GM19468 (cell line): ENCODE measurements around the gene TMC4.
"Not testable (repeated sequence)": the region's sequence is repeated elsewhere in the genome, so short reads cannot be mapped to it uniquely, and the experiment has no call there.

Experiments
- ATAC-seq: cut with Tn5 transposase; IDR thresholded peaks from one replicate; pipeline ENCODE4 v1.9.1; 2021; ENCODE audit warnings: mild to moderate bottlenecking, moderate library complexity, moderate number of reproducible peaks; ENCODE audit not compliant: unreplicated experiment; ENCODE audit errors: extremely low read depth

TMC4 gene

DNA sequence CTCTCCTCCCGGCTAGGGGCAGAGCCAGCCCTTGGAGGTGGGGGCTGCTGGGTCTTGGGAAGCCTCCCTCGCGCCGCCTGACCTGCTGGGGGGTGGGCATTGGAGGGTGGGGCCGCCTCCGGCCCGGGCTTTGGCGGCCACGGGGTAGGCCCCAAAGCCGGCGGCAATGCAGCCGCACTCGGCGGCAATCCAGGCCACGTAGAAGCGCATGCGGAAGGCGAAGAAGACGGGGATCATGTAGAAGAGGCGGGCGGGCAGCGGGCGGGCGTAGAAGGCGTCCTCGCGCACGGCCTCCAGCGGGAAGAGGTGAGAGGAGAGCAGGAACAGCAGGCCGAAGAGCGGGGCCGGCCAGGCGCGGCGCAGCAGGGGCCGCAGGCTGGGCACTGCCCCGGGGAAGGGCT lies 7.7 kb upstream of the TMC4 start:
- no peak for ATAC-seq

DNA sequence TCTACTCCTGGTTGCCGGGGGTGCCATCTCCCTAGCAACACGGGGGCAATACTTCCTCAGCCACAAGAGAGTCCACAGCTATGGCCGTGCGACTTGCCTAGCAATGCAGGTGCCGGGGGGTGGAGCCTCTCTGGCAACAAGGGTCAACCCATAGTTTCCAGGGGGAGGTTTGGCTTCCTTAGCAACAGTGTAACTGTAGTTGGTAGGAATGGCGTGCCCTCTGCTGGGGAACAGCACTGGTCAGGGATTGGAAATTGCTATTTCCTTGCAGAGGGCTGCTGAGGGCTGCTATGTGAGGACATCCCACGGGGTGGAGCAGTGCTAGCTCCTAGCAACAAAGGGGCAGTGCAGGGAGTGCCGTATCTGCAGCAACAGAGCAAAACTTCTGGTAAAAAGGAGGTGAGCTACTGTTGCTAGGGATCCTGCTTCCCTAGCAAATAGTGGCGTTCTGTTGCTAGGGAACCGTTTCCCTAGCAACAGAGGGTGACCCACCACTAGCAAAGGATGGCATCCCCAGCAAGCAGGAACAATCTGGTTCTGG lies 7.0 kb upstream of the TMC4 start:
- ATAC-seq, result no peak

DNA sequence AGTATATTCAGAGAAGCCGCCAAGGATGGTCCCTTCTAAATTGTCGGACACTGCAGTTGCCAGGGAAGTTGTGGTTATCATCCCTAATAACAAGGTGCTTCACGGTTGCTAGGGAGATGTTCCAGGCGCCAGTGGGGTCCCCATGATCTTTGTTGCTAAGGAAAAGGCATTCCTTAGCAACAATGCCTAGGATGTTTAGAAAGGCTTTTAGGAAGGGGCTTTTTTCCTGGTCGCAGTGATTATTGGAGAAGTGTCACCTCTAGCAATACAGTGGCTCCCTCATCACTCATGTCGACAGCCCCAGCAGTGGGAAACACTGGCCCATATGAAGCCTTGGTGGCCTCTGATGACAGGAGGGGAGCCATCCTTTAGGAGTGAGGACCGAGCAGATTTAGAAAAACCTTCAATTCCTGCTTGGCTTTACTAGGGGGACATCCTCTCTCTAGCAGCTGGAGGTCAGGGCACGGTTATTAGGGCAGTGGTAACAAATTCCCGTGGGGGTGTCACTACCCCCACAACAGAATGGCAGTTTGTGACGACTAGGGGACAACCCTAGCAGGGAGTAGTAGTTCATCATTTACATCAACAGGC lies 6.4 kb upstream of the TMC4 start:
- no peak for ATAC-seq

DNA sequence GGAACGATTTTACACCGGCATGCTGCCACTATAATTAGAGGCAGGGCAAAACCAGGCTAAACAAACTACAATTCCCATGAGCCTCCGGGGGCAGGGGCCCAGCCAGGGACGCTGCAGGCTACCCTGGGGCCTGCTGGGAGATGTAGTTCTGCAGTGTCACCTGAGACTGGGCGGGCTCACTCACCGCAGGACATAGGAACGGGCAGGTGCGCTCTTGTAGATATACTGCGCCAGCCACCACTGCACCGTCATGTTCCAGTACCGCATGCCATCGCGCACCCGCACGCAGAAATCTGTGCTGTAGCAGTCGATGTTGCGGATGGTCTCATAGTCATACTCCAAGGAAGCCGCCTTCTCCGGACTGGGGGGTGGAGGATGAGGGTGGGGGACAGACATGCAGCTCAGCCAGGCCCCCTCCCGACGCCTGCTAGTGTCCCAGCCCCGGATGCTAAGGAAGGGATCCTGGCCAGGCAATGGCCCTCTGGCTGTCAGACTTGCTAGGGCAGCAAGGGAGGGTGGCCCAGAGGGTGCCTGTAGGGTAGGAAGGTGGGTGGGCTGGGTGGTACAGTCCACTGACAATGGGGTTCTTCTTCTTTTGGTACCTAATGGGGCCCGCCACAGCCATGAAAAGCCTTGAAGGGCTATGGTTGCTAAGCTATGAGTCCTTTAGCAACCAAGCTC lies 5.8 kb upstream of the TMC4 start:
- no peak for ATAC-seq

DNA sequence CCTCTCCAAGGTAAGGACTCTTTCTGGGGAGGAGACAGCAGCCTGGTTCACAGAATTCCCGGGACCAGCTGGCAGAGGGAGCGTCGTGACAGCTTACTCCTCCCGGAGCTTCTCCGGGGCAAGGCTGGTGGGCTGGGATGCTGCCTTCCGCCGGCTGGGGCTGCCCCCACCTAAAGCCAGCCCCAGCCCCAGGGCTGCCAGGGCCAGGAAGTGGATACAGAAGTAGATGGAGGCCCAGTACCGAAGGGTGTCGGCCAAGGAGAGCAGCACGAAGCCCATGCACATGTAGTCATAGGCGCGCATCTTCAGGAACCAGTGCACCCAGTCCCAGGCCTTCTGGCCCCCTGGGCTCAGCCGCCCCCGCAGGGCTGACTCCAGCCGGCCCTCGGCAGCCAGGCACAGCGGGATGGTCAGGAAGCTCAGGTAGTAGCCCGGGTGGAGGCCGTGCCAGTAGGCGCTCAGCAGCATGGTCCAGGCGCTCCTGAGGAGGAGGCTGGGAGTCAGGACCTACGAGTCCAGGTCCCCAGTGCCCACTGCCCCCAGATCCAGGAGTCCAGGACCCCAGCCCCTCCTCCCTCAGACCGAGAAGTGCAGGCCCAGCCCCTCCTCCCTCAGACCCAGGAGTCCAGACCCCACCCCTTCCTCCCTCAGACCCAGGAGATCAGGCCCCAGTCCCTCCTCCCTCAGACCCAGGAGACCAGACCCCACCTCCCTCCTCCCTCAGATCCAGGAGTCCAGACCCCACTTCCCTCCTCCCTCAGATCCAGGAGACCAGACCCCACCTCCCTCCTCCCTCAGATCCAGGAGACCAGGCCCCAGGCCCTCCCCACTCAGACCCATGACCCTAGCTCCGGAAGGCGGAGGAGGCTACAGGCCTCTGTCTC lies 1.2 kb upstream of the TMC4 start:
- ATAC-seq, result no peak

DNA sequence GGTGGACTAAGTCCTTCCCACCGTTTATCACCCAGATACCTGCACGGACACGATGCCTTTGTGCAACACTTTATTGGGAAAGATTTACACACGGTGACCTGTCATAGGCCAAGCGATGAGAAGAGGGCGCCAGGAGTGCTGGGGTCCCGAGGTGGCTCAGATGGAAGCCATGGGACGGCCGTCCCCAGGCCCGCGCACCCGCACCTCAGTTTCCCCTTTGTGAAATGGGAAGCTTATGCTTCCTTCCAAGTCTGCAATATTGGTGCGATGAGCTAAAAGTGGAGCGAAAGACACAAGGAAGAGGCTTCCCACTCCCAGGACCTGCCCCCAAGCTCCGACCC lies 369 bp upstream of the TMC4 start:
- ATAC-seq, result no peak

DNA sequence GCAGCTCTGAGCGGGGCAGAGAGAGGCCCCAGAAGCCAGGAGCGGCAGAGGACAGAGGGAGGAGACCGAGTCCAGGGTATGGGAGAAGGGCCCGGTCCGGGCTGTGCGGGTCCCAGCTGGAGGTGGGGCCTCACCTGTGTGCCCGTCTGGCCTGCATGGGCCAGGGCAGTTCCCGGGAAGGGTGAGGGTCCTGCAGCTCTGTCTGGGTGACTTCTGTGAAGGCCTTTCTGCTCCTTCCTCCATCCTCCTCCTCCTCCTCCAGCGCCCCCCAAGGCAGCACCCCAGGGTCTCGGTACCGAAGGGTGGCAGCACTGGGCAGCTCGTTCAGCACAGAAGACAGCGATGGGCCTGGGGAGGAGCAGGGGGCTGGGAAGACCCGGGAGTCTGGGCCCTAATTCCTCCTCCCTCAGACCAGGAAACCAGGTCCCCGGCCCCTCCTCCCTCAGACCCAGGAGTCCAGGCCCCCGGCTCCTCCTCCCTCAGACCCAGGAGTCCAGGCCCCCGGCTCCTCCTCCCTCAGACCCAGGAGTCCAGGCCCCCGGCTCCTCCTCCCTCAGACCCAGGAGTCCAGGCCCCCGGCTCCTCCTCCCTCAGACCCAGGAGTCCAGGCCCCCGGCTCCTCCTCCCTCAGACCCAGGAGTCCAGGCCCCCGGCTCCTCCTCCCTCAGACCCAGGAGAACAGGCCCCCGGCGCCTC lies 1.1 kb downstream of the TMC4 start:
- ATAC-seq, result not testable (repeated sequence)

DNA sequence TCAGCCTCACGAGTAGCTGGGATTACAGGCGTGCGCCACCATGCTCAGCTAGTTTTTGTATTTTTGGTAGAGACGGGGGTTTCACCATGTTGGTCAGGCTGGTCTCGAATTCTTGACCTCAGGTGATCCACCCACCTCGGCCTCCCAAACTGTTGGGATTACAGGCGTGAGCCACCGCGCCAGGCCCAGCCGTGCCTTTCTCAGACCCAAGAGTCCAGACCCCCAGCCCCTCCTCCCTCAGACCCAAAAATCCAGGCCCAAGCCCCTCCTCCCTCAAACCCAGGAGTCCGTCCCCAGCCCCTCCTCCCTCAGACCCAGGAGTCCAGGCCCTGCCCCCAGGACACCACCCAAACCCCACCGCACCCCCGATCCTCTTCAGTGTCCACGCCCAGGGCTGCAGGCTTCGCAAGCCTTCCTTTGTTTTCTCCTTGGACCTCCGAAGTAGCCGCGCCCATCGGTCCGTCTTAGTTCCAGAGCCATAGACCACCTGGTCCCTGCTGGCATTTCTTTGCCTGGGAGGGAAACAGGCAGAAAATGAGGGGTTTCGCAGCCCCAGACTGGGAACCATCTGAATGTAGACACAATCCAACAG lies 3.7 kb downstream of the TMC4 start:
- no peak for ATAC-seq

DNA sequence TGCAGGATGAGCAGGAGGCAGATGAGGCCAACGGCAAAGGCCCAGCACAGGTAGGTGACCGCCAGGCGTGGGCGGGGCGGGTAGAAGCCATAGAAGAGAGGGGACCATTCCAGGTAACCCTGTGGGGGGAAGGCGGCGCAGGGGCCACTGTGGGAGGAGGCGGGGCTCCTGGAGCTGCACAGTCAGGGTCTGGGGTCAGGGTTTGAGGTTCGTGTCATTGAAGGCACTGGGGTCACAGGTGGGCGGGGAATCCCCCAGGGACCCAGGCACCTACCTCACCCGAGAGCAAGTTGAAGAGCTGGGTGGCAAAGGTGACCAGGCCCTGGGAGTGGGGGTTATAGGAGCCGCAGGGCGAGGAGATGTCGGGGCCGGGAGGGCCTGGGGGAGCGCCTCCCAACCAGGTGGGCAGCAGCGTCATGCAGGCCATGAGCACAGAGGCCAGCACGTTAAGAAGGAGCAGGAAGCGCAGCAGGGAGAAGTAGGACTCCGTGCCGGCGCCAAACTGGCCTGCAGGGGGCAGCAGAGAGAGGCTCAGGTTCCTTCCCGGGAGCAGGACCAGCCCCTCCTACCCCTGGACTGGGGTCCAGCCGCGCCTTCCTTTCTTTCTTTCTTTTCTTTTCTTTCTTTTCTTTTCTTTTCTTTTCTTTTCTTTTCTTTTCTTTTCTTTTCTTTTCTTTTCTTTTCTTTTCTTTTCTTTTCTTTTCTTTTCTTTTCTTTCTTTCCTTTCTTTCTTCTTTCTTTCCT lies 4.6 kb downstream of the TMC4 start:
- ATAC-seq, result no peak

DNA sequence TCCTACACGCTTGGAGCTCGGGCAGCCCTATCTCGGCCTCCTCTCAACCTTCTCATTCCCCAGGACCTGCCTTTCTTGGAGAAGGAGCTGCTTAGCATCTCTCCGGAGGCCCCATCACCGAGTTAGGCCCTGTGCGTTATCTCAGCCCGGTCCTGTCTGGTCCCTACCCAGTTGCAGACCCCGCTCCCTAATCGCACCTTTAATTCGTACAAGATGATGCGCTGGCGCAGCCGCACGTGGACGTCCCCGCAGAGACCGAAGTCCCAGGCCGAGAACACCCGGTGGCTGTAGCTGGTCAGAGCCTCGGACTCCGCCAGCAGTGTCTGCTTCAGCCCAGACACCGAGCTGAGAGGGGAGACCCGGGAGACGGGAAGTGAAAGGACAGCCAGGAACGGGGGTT lies 7.7 kb downstream of the TMC4 start:
- no peak for ATAC-seq

DNA sequence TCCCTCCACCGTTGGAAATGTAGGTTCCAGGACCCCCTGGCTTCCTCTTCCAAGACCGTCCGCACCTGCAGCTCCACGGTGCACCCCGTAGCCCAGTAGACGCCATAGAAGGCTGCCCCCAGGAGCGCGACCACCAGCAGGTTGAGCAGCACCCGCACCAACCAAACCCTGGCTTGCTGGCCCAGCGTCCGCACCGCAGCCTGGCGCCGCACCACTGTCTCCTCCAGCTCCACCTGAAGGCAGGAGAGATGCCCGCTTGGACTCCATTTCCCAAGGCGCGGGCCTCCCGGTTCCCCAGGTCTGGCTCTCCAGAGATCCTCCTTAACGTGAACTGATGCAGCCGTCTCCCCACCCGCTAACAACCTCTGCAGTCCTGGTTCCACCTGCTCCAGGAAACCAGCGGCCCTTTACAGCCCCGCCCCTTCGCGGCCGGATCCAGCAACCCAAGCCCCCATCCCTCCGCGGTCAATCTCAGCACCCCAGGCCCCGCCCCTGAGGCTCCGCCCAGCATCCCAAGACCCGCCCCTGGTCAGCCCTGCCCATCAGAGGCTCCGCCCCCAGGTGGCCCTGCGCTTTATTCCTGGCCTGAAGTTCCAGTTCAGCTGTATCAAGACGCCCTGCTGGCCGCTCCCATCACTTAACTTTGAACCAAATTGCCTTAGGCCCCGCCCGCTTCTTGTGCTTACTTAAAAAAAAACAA lies 8.4 kb downstream of the TMC4 start:
- ATAC-seq, result no peak

DNA sequence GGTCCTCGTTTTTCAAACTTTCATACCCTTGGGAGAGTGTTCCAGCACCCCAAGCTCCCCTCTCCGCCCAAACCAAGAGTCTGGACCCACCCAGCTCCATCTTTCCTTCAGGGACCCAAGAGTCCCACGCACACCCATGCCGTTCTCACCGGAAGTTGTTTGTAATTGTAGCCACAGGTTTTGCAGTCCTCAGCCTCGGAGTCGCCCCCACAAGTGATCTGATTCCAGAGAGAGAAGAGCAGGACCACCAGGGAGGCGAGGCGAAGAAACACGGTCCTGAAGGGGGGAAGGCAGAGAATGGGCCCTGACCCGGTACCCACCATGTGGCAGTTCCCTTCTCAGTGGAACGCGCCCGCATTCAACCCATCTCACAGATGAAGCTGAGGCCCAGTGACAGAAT lies 10.1 kb downstream of the TMC4 start:
- no peak for ATAC-seq

DNA sequence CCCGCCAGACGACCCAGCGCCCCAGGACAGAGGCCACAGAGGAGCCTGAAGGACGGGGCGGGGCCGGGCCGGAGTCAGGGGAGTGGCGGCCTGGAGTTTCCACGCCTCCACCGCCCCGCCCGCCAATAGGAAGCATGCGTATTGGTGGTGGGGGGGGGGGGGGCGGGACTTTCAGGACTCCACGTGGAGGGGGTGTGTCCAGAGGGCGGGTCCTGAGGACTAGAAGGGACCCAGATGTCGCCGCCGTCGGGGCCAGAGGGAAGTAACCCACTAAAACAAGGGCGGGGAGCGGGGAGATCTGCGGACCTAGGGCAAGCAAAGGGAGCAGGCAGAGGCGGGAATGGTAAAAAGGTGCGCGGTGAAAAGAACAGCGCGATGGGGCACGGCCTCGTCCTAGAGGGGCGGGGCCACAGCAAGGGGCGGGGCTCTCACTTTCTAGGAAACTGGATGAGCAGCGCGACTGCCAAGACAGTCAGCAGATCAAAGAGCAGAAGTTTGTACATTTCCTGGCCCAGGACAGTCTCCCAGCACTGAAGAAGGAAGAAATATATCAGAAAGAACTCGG lies 10.6 kb downstream of the TMC4 start:
- no peak for ATAC-seq

DNA sequence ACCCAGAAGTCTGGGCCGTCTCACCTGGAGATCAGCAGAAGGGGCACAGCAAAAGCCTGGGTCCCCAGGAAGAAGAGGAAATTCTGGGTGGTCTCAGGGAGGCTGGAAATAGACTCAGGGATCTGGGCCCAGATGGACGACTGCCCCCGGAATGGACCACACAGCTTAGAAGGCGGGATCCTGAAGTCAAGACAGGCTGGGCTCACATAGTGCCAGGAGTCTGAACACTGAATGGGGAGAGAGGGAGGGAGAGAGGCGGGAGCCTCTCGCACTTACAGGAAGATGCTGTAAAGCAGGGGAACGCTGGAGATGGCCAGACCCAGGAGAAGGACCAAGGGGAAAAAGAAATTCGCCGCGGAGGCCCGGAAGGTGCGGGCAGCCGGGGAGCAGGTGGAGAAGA lies 12.1 kb downstream of the TMC4 start:
- no peak for ATAC-seq

DNA sequence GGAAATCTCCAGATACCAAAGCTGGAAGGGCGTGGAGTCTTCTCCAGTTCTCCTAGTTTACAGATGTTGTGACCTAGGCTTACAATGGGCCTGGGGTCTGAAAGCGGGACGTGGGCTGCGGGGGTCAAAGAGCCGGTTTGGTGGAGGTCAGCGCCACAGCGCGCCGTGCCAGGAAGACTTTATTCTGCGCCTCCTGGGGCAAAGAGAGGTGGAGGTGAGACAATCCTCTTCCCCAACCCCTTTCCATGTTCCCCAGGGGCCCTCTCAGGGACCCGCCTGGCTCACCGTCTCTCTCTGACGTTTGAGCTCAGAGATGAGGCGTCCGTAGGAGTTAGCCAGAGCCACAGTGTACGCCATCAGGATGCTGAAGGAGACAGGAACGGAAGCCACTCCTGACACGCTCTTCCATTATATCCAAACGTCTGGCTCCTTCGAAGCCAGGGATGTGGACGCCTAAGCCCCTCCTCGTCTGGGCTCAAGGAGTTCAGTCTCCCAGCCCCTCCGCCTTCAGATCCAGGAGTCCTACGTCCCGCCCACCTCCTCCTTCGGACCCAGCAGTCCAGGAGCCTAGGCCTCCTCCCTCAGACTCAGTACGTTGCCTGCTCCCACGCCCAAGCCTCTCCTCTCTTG lies 12.7 kb downstream of the TMC4 start:
- no peak for ATAC-seq

DNA sequence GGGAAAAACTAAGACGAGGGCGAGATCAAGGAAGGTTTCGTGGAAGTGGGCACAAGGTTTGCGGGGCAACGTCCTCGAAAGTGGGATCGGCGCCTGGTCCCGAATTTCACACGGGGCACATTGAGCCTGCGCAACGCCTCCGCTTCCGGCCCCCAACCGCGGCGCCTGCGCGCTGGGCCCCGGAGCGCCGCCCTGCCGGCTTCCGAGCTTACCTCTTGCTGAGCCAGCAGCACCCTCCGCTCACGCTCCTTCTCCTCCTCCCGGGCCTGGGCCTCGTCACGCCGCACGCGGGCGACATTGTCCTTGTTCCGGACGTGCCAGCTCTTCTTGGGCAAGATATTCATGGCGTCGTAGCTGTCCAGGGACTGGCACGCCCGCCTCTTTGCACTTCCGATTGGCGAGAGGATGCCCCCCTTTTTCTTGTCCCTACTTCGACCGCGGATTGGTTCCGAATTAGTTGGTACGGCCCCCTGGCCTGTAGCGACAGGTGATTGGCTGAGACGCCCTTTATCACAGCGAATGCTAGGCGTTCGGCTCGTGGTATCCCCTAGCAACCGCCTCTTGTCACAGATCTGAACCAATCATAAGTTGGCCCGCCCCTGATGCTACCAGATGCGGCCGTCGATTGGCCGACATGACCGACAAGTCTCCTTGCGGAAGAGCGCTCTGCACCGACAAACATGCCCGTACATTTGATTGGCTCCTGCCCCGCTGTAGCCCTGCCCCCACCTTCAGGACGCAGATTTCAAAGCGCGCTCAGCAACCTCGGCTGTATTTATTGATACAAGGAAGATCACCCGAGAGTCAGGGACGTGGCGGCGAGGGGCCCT lies 13.4 kb downstream of the TMC4 start, which contains the start of gene LENG1:
LENG1 (minus strand) TSS at position 370 of the 830 bp plus-strand sequence; CDS start at position 344, 26 bp downstream.
- peak; percentile 73 for ATAC-seq

DNA sequence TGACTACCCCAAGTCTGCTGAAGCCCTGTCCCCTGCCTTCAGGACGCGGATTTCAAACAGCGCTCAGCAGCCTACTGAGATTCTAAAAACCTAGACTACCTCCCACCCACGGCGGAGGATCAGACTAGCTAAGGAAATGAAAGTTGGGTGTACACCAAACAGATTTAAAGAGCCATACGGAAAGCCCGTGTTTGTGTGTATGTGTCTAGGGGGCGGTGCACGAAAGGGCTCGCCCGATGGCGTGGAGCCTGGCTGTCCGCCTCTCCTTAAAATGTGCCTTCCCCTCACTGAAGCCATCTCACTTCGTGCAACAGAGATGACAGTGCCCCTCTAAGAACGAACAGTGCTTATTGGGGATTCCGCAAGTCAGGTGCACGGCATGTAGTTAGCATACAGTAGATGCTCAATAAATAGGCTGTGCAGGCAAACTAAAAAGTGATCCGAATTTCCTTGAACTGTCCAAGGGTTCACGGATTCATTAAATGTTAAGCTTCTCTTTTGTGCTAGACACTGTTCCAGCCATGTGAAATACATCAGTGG lies 14.1 kb downstream of the TMC4 start:
- ATAC-seq, result no peak
